Type B pancreatic cell (in vitro differentiated cells): ENCODE results near the gene SESTD1. TPM values are rescaled to one million over a fixed set of nuclear protein-coding genes. Genes with fewer than 3 reads are reported as not detected.
A peak's percentile ranks its signal among the peaks of the same experiment; 100 is the strongest.

ENCODE experiments used
- DNase-seq: peaks from one replicate; pipeline ENCODE4 v3.0.0; 2021; ENCODE audit warnings: mixed read lengths; ENCODE audit not compliant: unreplicated experiment; ENCODE audit errors: extremely low spot score
- H3K27ac Mint-ChIP-seq: 2 replicates; pipeline ENCODE4 v1.8.0; 2021; ENCODE audit warnings: mild to moderate bottlenecking, mixed read lengths
- H3K27me3 Mint-ChIP-seq: 2 replicates; pipeline ENCODE4 v1.8.0; 2021; ENCODE audit warnings: mixed read lengths
- H3K36me3 Mint-ChIP-seq: 2 replicates; pipeline ENCODE4 v1.8.0; 2021; ENCODE audit warnings: mixed read lengths
- H3K4me1 Mint-ChIP-seq: one replicate; pipeline ENCODE4 v1.8.0; 2021; ENCODE audit warnings: mixed read lengths; ENCODE audit not compliant: unreplicated experiment
- H3K4me3 Mint-ChIP-seq: 2 replicates; pipeline ENCODE4 v1.8.0; 2021; ENCODE audit warnings: mild to moderate bottlenecking, mixed read lengths
- H3K9me3 Mint-ChIP-seq: 2 replicates; pipeline ENCODE4 v1.8.0; 2021; ENCODE audit warnings: mixed read lengths
- CTCF ChIP-seq: fragments of 200-600 bp; sonication (generic); conservative IDR thresholded peaks from 2 replicates; pipeline ENCODE4 v1.5.0; 2021; ENCODE audit warnings: antibody characterized with exemption, mild to moderate bottlenecking
- total RNA-seq: library from RNA; stranded (reverse); gene quantifications from 2 replicates; pipeline ENCODE4 v1.2.1, GENCODE V29; 2021; ENCODE audit warnings: low replicate concordance

SESTD1 gene
- total RNA-seq, 1 donor from 2014 or later = 75.9 TPM

- DNase-seq = peak; percentile 75
- Mint-ChIP-seq H3K9me3 (peaks cover 4% of the 10 kb centered on the region), H3K4me3 (peak overlapping the region; percentile 93), H3K4me1 (peaks cover 26% of the 10 kb centered on the region), H3K36me3 (peaks cover 7% of the 10 kb centered on the region), H3K27ac (peak overlapping the region; percentile 88), H3K27me3 (peaks cover 13% of the 10 kb centered on the region)
- TF ChIP-seq CTCF = no peak
Measured at GRCh38 chr2:179263446-179264367, 925 bp downstream of the SESTD1 start.

- TF ChIP-seq CTCF = no peak
- peak overlapping the region; percentile 88 for H3K27ac Mint-ChIP-seq
- peaks cover 13% of the 10 kb centered on the region for H3K27me3 Mint-ChIP-seq
- peak overlapping the region; percentile 93 for H3K4me3 Mint-ChIP-seq
- peaks cover 7% of the 10 kb centered on the region for H3K36me3 Mint-ChIP-seq
- peaks cover 4% of the 10 kb centered on the region for H3K9me3 Mint-ChIP-seq
- DNase-seq = no peak
- H3K4me1 Mint-ChIP-seq = peaks cover 21% of the 10 kb centered on the region
Measured at GRCh38 chr2:179263015-179263414, 1.6 kb downstream of the SESTD1 start.

DNA sequence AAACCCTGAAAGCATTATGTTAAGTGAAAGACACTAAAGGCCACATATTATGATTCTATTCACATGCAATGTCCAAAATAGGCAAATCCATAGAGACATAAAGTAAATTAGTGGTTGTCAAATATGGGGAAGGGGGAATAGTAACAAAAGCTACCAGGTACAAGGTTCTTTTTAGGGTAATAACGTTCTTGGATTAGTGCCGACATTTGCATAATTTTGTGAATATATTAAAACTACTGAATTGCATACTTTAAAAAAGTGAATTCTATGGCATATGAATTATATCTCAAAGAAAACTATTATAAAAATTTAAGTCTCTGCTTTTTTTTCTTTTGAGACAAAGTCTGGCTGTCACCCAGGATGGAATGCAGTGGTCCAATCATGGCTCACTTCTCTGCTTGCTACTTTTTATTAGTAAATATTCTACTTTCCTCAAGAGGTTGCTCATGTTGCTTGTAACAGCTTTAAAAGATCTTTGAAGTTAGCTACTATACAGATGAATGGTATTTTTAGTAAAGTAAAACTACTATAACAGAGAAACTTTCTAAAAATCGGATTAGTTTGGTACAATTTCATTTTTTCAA is 2.5 kb downstream of the SESTD1 start:
- no peak for TF ChIP-seq CTCF
- DNase-seq = no peak
- Mint-ChIP-seq H3K27me3 (peaks cover 13% of the 10 kb centered on the region), H3K27ac (no peak overlapping the region), H3K4me1 (peaks cover 21% of the 10 kb centered on the region), H3K4me3 (peak overlapping the region; percentile 24), H3K36me3 (peaks cover 7% of the 10 kb centered on the region), H3K9me3 (peaks cover 4% of the 10 kb centered on the region)

DNA sequence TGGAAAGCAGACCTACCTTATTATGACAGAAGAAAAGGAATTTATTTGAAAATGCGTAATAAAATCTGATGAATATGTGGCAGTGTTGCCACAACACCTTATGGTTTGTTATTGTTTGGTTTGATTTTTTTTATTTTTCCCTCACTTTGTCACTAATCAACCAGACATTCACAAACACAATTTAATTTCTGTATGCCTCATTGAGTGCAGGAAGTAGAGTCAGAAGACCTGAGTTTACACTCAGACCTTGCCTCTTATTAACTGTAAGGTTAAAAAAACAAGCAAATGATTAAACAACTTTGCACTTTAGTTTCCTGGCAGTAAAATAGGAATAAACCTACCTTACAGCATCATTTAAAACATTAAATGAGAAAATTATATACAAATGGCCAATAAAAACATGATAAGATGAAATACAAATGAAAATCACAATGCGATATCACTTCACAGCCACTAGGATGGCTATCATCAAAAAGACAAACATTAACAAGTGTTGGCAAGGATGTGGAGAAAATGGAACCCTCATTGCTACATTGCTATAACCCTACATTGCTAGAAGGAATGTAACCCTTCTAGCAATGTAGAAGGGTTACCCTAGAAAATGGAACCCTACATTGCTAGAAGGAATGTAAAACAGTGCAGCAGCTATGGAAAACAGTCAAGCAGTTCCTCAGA is 3.3 kb downstream of the SESTD1 start:
- Mint-ChIP-seq H3K27me3 (peaks cover 11% of the 10 kb centered on the region), H3K4me1 (peaks cover 21% of the 10 kb centered on the region), H3K4me3 (peak overlapping the region; percentile 64), H3K9me3 (peaks cover 4% of the 10 kb centered on the region), H3K36me3 (peaks cover 8% of the 10 kb centered on the region), H3K27ac (no peak overlapping the region)
- no peak for DNase-seq
- TF ChIP-seq CTCF = peak; percentile 62

DNA sequence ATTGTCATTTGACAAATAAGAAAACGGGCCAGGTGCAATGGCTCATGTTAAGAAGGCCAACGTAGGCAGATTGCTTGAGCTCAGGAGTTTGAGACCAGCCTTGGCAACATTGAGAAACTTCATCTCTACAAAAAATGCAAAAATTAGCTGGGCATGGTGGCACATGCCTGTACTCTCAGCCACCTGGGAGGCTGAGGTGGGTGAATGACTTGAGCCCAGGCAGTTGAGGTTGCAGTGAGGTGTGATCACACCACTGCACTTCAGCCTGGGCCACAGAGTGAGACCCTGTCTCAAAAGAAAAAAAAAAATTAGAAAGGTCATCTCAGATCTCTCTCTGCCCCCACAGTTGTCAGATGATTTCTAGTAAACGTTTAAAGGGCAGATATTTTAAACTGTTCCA is 4.4 kb downstream of the SESTD1 start:
- Mint-ChIP-seq H3K9me3 (peaks cover 4% of the 10 kb centered on the region), H3K4me3 (no peak overlapping the region), H3K27ac (no peak overlapping the region), H3K27me3 (peaks cover 3% of the 10 kb centered on the region), H3K4me1 (peaks cover 14% of the 10 kb centered on the region), H3K36me3 (peaks cover 12% of the 10 kb centered on the region)
- no peak for DNase-seq
- TF ChIP-seq CTCF = no peak
